ENCODE measurements around the gene SNAP25. TPM values are rescaled to one million over a fixed set of nuclear protein-coding genes. Genes with fewer than 3 reads are reported as not detected.

SNAP25 gene
- total RNA-seq, 4 donors from 2014 or later = 5.3 to 28.3 (median 22.9) TPM

GRCh38 chr20:10261702-10262101, 43.1 kb downstream of the SNAP25 start:
- H3K27me3 ChIP-seq = no peaks in the 10 kb centered on the region
- no peak for TF ChIP-seq POLR2A (IDR thresholded peaks at IDR 0.05)
- no peak for TF ChIP-seq CTCF (IDR thresholded peaks at IDR 0.05)
- H3K9me3 ChIP-seq = no peaks in the 10 kb centered on the region
- no peak for DNase-seq
- no peaks in the 10 kb centered on the region for H3K36me3 ChIP-seq
- no peak overlapping the region for H3K4me3 ChIP-seq
- H3K4me1 ChIP-seq = no peaks in the 10 kb centered on the region
- no peak overlapping the region for H3K27ac ChIP-seq
- intact Hi-C loops (cut with DNase I; ENCODE audit: low total_unique reads) = no loop called here

- intact Hi-C loops (cut with DNase I; ENCODE audit: low total_unique reads) = no loop called here
- Histone ChIP-seq H3K4me3 (no peak overlapping the region), H3K4me1 (no peaks in the 10 kb centered on the region), H3K27ac (no peak overlapping the region), H3K36me3 (no peaks in the 10 kb centered on the region), H3K9me3 (no peaks in the 10 kb centered on the region), H3K27me3 (no peaks in the 10 kb centered on the region)
- TF ChIP-seq CTCF (IDR thresholded peaks at IDR 0.05) = no peak
- TF ChIP-seq POLR2A (IDR thresholded peaks at IDR 0.05) = no peak
- DNase-seq = no peak
Observed at GRCh38 chr20:10263385-10264165, 44.9 kb downstream of the SNAP25 start.

- no peaks in the 10 kb centered on the region for H3K27me3 ChIP-seq
- intact Hi-C loops (cut with DNase I; ENCODE audit: low total_unique reads) = no loop called here
- H3K4me3 ChIP-seq = no peak overlapping the region
- TF ChIP-seq POLR2A (IDR thresholded peaks at IDR 0.05) = no peak
- no peaks in the 10 kb centered on the region for H3K4me1 ChIP-seq
- DNase-seq = no peak
- H3K36me3 ChIP-seq = no peaks in the 10 kb centered on the region
- no peak overlapping the region for H3K27ac ChIP-seq
- H3K9me3 ChIP-seq = no peaks in the 10 kb centered on the region
Observed at GRCh38 chr20:10264166-10264558, 45.5 kb downstream of the SNAP25 start.

GRCh38 chr20:10268636-10269035, 50.0 kb downstream of the SNAP25 start:
- H3K4me1 ChIP-seq = no peaks in the 10 kb centered on the region
- DNase-seq = no peak
- H3K9me3 ChIP-seq = no peaks in the 10 kb centered on the region
- H3K27ac ChIP-seq = no peak overlapping the region
- intact Hi-C loops (cut with DNase I; ENCODE audit: low total_unique reads) = no loop called here
- no peaks in the 10 kb centered on the region for H3K36me3 ChIP-seq
- H3K4me3 ChIP-seq = no peak overlapping the region
- H3K27me3 ChIP-seq = no peaks in the 10 kb centered on the region
- TF ChIP-seq CTCF (IDR thresholded peaks at IDR 0.05) (no peak), POLR2A (IDR thresholded peaks at IDR 0.05) (no peak)

GRCh38 chr20:10270630-10271029, 52.0 kb downstream of the SNAP25 start:
- no peaks in the 10 kb centered on the region for H3K36me3 ChIP-seq
- no peak for TF ChIP-seq CTCF (IDR thresholded peaks at IDR 0.05)
- no peak for TF ChIP-seq POLR2A (IDR thresholded peaks at IDR 0.05)
- DNase-seq = no peak
- no peak overlapping the region for H3K4me3 ChIP-seq
- H3K27me3 ChIP-seq = no peaks in the 10 kb centered on the region
- H3K4me1 ChIP-seq = no peaks in the 10 kb centered on the region
- no peaks in the 10 kb centered on the region for H3K9me3 ChIP-seq
- intact Hi-C loops (cut with DNase I; ENCODE audit: low total_unique reads) = no loop called here
- no peak overlapping the region for H3K27ac ChIP-seq
